ENCODE data around the gene LAMP5. TPM values are rescaled to one million over a fixed set of nuclear protein-coding genes. Genes with fewer than 3 reads are reported as not detected.

LAMP5 gene, protein sequence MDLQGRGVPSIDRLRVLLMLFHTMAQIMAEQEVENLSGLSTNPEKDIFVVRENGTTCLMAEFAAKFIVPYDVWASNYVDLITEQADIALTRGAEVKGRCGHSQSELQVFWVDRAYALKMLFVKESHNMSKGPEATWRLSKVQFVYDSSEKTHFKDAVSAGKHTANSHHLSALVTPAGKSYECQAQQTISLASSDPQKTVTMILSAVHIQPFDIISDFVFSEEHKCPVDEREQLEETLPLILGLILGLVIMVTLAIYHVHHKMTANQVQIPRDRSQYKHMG
- polyA plus RNA-seq (ENCODE audit: insufficient read length in 3 of 3) = 1 to 10 TPM; 5.1 to 9.3 (median 7.2) TPM

DNA sequence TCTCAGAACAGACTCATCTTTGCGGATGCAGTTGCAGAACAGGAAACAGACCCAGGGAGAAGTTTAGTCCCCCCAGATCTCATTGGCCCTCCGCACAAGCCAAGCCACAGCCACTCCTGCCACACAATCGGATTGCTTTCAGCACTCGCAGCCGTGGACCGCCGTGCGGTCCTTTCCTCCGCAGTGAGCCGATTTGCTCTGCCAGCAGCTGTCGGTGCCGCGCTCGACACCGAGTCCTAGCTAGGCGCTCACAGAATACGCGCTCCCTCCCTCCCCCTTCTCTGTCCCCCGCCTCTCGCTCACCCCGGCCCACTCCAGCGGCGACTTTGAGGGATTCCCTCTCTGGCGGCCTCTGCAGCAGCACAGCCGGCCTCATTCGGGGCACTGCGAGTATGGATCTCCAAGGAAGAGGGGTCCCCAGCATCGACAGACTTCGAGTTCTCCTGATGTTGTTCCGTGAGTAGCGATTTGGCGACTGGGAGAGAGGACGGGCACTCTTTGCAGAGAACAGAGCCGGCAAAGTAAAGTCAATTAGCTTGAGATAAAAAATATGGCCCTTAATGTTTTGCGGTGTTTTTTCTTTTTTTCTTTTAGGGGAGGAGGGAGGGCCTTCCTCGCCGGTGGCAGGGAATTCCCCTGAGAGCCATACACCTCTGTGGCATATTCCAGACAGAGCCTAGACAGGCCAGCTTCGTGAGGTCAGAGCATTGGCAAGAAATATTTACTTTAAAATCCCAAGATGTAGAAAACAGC is at the start of gene LAMP5:
Gene LAMP5, plus strand, starts transcription at position 130 of the 753 bp plus-strand sequence. Its CDS starts 263 bp downstream, at position 393.
- DNase-seq (ENCODE audit: low read depth in 3 of 3, low spot score in 2 of 3) = no peak

DNA sequence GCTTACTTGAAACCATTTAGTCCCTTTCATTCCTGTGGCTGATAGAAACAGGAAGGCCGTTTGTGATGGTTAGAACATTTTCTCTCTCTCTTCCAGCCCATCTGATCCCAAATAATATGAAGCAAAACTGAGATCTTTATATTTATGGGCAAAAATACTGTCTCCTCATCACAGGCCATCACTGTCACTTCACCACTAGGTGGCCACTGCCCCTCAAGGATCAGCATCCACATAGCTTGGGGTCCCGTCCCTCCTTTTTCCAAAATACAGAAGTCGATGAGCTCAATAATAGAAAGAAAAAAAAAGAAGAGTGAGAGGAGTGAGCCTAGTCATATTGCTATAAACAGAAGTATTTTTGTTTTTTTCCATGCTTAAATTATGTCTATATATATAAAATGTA is 46.4 kb upstream of the LAMP5 start:
- DNase-seq (ENCODE audit: low read depth in 3 of 3, low spot score in 2 of 3) = no peak

DNA sequence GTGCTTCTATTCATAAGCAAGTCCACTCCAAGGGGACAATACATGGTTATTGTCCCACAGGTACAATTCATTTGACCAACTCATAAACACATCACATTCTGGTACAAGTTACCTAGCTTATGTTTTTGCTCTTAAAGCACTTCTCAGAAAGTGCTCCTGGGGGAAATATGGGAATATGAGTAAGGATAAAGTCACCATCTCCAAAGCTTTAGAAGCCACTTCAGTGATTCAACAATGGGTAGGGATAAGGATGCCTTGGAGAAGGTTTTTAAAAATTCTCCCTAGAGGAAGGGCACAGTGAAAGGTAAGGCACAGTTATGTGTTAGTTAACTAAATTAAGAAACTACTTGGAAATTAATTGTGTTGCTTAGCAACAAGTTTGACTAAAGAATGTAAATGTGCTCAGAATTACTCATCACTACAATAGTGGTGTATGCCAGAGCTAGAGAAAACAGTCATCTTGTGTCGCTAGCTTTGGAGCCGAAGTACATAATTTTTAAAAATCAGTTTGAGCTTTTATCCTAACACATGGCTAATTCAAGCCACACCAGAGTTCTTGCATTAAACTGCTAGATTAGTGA is 39.5 kb upstream of the LAMP5 start:
- no peak for DNase-seq (ENCODE audit: low read depth in 3 of 3, low spot score in 2 of 3)

DNA sequence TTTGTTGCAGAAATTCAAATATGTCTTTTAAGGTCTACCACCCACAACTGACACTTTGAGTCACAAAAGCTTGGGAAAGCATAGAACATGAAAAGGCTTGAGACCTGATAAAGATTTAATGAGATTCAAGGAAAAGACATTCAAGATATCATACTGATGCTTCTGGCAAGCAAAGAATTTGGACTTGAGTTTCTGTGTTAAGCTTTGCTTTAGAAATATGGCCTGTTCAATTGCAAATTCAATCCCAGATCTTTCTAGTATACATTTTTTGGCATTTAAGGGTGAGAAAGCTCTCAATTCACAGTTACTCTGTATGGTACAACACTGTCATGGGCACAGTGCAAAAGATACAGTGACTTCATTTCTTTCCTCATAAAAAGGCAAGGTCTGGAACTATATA is 38.9 kb upstream of the LAMP5 start:
- DNase-seq (ENCODE audit: low read depth in 3 of 3, low spot score in 2 of 3) = no peak

DNA sequence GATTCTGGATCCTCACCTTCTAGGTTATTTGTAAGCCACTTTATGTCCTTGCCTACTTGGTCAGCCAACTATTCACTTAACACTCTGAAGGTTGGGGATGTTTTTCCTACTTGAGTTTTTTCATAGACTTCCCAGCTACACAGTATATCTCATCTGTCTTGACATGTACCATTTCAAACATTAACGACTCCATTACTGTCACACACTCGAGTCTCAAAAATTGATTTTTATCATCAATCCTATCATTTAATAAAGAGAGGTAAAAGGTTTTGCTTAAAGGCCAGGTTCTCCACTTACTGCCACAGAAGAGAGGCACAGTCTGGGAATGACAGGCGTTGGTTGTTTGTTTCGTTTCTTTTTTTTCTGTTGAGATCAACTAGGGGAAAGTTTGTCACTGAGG is 38.2 kb upstream of the LAMP5 start:
- DNase-seq (ENCODE audit: low read depth in 3 of 3, low spot score in 2 of 3) = no peak

DNA sequence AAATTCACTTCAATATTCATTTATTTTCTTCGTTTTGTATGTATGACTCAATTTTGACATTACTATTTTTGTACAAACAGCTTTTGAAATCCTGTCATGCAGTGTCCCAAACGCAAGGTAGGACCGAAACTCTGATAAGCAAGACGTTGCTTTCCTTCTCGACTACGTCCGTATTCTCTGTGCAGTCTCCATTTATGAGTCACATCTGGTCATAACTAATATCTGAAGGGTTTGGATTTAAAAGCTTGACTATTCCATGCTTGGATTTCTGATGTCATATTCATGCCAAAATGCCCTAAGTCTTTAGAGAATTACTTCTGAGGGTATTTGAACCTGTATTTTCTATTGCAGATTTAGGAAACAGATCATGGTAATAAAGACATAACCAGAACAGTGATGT is 37.8 kb upstream of the LAMP5 start:
- no peak for DNase-seq (ENCODE audit: low read depth in 3 of 3, low spot score in 2 of 3)

DNA sequence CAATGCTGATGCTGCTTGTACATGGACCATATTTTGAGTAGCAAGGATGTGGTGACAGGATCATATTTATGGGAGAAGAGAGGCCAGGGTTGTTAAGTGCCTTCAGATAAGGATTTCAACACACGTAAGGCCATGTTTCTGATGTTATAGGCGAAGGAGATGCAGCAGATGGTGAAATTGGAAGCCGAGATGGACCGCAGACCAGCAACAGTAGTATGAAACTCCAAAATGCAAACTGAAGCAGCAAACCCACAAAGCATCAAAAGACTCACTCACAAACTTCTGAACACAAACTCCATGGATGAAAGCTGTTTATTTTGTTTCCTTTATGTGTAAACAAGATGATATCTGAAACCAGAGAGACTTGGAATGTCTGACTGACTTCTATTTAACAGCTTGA is 35.6 kb upstream of the LAMP5 start:
- DNase-seq (ENCODE audit: low read depth in 3 of 3, low spot score in 2 of 3) = no peak

DNA sequence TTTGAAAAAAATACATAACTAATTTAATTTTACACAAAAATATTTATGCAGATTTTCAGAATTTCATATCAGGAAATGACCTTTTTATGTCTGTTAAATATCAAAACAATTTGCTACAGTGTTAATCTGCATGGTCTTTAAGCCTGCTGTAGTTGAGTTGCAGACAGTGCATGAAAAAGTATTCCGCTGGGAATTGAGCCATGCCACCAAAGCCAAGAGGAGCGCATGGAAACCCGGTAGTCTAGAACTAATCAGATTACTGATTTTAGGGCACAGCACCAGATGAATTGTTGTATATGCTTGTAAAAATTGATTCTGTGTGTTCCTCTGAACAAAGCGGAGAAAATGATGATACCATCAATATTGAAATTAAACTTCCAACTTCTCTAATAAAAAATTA is 34.3 kb upstream of the LAMP5 start:
- DNase-seq (ENCODE audit: low read depth in 3 of 3, low spot score in 2 of 3) = no peak

DNA sequence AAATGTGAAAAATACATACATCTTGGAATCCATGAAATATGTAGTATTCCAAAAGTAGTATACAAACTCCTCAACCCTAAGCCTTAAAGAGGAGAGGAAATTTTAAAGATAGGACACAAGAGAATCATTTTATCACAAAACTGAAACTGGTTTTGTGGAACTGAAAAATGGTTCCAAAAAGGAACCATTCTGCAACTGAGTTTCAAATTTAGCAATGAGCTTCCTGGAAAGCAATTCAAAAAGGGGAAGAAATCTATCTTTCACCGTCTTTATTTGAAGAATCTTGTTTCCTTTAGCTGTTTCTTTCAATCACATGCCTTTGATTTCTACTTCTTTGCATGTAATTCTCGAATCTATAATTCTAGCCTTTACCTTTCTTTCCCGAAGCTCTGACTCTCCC is 32.2 kb upstream of the LAMP5 start:
- no peak for DNase-seq (ENCODE audit: low read depth in 3 of 3, low spot score in 2 of 3)

DNA sequence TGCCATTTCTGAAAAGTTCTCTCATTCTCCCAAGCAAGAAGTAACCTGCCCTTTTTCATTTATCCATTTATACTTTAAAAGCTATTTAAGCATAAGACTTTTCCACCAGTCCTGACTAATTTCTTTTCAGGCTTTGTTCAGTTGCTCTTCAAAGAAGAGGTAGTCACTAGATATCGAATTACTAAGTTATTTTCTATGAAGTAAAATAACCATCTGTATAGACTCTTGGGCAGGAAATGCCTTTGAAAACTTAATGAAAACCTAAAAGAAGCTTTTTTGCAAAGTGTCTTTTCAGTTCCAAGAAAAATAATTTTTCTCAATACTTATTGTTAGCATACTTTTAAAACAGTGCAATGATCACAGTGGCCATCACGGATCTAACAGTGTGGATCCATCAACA is 31.3 kb upstream of the LAMP5 start:
- DNase-seq (ENCODE audit: low read depth in 3 of 3, low spot score in 2 of 3) = no peak

DNA sequence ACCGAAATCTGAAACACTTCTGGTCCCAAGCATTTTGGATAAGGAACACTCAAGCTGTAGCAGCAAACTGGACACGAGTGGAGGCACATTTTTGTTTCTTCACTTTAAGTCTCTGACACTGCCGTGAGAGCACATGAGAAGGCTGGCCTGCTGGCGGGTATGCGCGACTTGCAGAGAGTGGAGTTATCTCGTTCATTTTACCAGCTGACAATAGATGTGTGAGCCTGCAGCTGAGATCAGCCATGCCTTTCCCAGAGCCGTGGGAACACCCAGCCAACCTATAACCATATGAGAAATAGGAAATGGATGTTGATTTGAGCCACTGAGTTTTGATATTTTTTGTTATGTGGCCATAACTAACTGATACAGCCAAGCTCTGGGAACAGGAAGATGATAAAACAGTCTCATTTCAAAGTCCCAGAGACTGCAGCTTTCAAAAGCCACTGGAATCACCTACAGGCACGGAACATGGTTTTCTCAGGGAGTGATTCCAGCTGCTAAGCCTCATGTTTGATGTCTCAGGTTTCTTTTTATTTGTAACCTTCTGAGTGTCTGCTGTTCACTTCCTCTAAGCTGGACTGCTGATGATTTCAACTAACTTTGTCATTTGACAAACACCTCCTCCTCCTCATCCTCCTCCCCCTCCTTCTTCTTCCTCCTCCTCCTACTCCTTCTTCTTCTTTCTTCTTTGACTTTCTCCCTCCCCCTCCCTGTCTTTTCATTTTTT is 28.6 kb upstream of the LAMP5 start:
- no peak for DNase-seq (ENCODE audit: low read depth in 3 of 3, low spot score in 2 of 3)

DNA sequence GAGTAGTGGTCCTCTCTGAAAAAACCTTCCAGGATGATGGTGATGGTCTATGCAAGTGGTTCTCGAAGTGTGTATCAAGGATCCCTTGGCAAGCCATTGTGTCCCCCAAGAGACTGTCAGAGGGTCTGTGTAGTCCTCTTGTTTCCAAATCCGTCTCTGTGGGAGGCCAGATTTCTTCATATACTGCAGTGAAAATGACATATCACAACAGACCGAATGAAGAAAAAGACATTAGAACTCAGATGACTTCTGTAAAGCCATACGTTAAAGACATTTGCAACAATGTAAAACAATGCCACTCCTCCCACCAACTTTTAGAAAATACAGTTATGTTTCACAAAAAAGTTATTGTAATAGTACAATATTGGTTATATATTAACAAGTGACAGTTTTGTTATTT is 27.2 kb upstream of the LAMP5 start:
- DNase-seq (ENCODE audit: low read depth in 3 of 3, low spot score in 2 of 3) = no peak

DNA sequence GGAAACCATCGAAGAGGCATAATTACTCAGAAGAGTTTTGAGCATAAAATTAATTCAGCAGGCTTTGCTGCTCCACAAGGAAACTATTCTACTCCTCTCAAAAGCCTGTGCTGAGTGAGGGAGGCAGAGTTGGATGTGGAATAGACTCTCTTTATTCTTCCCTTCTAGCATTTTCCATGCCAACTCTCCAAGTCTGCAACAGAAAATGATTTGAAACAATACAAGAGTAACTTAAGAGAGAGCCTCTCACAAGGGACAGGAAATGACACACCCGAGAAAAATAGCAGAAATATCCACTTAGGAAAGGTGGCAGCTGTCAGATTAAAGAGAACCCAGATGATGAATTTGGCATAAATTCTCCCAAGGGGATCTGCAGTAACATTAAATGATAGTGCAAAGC is 26.3 kb upstream of the LAMP5 start:
- no peak for DNase-seq (ENCODE audit: low read depth in 3 of 3, low spot score in 2 of 3)

DNA sequence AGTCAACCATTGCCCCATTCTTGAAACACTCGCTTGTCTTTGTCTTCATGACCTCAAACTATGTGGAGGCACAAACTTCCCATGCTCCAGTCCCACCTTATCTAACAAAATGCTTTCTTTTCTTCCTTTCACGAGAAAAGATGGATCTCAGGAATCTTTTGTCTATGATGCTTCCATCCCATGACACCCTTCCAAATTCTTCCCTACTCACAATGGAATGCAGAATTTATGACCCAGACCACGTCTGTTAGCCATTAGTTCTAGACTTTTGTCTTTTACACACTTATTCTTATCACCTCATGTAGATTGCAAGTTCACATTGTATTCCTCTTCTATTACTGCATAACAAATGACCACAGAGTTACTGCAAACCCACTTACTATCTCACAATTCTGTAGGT is 24.2 kb upstream of the LAMP5 start:
- DNase-seq (ENCODE audit: low read depth in 3 of 3, low spot score in 2 of 3) = no peak

DNA sequence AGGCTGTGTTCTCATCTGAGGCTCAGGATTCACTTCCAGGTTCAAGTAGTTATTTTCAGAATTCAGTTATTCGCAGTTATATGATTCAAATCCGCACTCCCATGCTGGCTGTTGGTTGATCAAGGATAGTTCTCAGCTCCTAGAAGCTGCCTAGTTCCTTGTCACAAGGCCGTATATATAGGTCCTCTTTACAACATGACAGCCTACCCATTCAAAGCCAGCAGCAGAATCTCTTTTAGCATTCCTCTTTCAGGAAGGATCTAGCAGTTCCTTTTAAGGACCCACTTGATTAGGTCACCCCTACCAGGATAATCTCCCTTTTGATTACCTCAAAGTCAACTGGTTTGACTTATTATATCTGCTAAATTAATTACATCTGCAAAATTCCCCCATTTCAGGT is 23.8 kb upstream of the LAMP5 start:
- no peak for DNase-seq (ENCODE audit: low read depth in 3 of 3, low spot score in 2 of 3)

DNA sequence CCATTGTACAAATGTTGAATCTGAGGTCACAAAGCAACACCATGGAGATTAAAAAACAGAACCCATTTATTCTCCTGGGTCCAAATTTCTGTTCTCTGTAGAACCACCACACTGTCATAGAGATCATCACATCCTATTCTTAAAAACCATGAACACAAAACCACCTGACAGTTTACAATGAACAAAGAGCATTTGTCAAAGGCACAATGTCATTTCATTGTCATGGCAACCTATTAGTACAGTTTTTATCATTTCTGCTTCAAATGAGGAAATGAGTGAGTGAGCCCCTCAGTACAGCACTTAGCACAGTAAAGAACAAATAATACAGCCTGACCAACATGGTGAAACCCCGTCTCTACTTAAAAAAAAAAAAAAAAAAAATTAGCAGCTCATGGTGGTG is 23.1 kb upstream of the LAMP5 start:
- DNase-seq (ENCODE audit: low read depth in 3 of 3, low spot score in 2 of 3) = no peak

DNA sequence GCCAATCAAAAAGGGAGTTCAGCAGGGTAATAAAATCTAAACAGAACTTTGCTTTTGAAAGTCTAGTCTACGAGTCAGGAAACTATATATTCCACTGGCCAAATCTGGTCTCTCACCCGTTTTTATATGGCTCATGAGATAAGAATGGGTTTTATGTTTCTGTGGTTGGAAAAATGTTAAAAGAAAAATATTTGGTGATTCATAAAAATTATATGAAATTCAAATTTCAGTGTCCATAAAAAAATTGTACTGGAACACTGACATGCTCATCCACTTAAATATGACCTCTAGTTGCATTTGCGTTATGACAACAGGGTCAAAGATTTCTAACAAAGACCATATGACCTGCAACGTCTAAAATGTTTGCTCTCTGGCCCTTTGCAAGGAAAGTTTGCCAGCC is 22.3 kb upstream of the LAMP5 start:
- no peak for DNase-seq (ENCODE audit: low read depth in 3 of 3, low spot score in 2 of 3)

DNA sequence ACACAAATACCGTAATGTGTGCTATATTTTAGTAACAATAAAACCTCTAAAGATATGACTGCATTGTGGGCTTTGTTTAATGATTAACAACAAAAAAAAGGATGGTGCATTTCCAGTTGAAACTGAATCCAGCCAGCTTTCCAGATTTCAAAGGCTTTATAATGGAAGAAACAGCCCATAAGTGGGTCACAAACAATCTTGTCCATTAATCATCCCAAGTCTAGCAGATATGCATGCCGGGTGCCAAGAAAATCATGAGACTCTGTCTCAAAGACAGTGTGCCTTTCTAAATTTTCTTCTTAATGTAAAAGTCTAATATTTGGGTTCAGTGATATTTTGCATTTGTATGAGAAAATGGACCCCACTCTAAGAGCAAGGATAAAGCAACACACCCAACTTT is 20.6 kb upstream of the LAMP5 start:
- DNase-seq (ENCODE audit: low read depth in 3 of 3, low spot score in 2 of 3) = no peak

DNA sequence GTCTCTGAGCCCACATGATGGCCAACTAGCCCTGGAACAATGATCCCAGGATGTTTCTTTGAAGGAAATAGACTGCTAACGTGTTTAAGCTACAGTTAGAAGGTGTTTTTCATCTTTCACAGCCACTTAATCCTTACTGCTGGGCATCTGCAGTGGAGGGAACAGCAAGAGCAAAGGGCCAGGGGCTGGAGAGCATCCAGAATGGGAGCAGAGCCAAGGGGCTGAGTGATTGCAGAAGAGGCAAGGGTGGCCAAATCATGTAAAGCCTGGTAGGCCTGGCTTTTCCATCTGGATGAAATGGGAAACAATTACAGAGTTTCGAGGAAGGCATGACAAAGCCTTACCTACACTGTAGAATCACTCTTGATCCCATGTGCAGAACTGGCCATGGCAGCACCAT is 18.7 kb upstream of the LAMP5 start:
- DNase-seq (ENCODE audit: low read depth in 3 of 3, low spot score in 2 of 3) = no peak

DNA sequence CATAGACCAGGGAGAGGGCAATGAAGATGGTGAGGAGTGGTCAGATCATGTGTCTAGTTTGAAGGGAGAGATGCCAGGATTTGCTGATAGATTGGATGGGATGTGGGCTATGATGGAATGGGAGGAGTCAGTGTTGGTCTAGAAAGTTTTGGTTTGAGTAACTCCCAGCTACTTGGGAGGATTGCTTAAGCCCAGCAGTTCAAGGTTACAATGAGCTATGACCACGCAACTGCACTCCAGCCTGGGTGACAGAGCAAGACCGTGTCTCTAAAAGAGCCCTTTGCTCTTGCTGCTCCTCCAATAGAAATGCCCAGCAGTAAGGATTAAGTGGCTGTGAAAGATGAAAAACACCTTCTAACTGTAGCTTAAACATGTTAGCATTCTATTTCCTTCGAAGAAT is 18.2 kb upstream of the LAMP5 start:
- DNase-seq (ENCODE audit: low read depth in 3 of 3, low spot score in 2 of 3) = no peak

DNA sequence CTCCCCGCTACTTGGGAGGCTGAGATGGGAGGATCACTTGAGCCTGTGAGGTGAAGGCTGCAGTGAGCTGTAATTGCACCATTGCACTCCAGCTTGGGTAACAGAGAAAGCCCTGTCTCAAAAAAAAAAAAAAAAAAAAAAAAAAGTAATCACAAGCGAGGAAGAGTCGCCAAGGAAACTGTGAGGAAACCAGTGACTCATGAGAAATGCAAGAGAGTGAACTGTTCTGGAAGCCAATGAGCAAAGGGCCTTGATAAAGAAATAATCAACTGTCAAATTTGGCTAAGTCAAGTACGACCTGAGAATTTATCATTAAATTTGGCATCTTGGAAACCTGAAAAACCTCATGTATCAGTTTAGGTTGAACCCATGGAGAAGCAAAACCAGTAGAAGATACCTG is 16.1 kb upstream of the LAMP5 start:
- no peak for DNase-seq (ENCODE audit: low read depth in 3 of 3, low spot score in 2 of 3)
